Measurements from ENCODE around the gene ZBTB7C.

DNA sequence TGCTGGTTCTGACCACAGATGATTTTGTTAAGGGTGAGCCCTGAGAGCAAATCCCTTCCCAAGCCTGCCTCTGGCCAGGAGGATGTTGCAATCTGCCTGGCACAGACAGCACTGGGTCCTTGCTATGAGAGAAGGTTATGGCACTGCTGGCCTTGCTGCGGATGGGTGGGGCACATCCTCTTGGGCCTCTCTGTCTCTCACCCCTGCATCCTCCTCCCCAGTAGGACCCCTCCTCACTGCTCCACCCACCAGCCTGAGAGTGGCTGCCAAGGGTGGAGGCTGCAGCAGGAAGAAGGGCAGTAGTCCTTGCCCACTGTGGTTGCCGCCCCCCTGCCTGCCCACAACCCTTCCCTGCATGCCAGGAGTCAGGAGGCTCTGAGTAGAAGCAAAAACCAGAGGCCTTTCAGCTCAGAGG is 180.9 kb downstream of the ZBTB7C start:
- TF ChIP-seq GTF2E2 (tag; IDR thresholded peaks at IDR 0.05) (no peak), ZNF224 (CRISPR knock-in tag; IDR thresholded peaks at IDR 0.05) (no peak), CBX5 (IDR thresholded peaks at IDR 0.05; ENCODE audit: borderline replicate concordance, low read depth) (no peak), CAMTA2 (CRISPR knock-in tag; conservative IDR thresholded peaks at IDR 0.05) (no peak), EP300 (IDR thresholded peaks at IDR 0.05; ENCODE audit: low read length) (no peak), NFYB (IDR thresholded peaks at IDR 0.05; ENCODE audit: extremely low read depth, insufficient read length) (no peak)
- TF ChIP-seq, protein P1, sequence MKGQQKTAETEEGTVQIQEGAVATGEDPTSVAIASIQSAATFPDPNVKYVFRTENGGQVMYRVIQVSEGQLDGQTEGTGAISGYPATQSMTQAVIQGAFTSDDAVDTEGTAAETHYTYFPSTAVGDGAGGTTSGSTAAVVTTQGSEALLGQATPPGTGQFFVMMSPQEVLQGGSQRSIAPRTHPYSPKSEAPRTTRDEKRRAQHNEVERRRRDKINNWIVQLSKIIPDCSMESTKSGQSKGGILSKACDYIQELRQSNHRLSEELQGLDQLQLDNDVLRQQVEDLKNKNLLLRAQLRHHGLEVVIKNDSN (CRISPR knock-in tag; IDR thresholded peaks at IDR 0.05): no peak
- TF ChIP-seq, protein P2, sequence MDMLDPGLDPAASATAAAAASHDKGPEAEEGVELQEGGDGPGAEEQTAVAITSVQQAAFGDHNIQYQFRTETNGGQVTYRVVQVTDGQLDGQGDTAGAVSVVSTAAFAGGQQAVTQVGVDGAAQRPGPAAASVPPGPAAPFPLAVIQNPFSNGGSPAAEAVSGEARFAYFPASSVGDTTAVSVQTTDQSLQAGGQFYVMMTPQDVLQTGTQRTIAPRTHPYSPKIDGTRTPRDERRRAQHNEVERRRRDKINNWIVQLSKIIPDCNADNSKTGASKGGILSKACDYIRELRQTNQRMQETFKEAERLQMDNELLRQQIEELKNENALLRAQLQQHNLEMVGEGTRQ (CRISPR knock-in tag; IDR thresholded peaks at IDR 0.05): no peak
- TF ChIP-seq, protein P3, sequence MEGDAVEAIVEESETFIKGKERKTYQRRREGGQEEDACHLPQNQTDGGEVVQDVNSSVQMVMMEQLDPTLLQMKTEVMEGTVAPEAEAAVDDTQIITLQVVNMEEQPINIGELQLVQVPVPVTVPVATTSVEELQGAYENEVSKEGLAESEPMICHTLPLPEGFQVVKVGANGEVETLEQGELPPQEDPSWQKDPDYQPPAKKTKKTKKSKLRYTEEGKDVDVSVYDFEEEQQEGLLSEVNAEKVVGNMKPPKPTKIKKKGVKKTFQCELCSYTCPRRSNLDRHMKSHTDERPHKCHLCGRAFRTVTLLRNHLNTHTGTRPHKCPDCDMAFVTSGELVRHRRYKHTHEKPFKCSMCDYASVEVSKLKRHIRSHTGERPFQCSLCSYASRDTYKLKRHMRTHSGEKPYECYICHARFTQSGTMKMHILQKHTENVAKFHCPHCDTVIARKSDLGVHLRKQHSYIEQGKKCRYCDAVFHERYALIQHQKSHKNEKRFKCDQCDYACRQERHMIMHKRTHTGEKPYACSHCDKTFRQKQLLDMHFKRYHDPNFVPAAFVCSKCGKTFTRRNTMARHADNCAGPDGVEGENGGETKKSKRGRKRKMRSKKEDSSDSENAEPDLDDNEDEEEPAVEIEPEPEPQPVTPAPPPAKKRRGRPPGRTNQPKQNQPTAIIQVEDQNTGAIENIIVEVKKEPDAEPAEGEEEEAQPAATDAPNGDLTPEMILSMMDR (IDR thresholded peaks at IDR 0.05 in 2 of 3, conservative IDR thresholded peaks at IDR 0.05 in 1 of 3; ENCODE audit: insufficient read depth in 2 of 3, low read depth in 1 of 3, low read length in 3 of 3): no peak
- TF ChIP-seq, protein P4, sequence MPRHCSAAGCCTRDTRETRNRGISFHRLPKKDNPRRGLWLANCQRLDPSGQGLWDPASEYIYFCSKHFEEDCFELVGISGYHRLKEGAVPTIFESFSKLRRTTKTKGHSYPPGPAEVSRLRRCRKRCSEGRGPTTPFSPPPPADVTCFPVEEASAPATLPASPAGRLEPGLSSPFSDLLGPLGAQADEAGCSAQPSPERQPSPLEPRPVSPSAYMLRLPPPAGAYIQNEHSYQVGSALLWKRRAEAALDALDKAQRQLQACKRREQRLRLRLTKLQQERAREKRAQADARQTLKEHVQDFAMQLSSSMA (CRISPR knock-in tag; IDR thresholded peaks at IDR 0.05): no peak

Measured in K562 (cell line).